ENCODE results near the gene PPARD. TPM values are rescaled to one million over a fixed set of nuclear protein-coding genes. Genes with fewer than 3 reads are reported as not detected.

PPARD gene
- total and polyA plus RNA-seq, 2 of the 13 experiments (the other 11 are each of a cell fraction or from before 2014, with no cell fraction given), result 6.1 to 13.3 TPM

- TF ChIP-seq, protein P1, sequence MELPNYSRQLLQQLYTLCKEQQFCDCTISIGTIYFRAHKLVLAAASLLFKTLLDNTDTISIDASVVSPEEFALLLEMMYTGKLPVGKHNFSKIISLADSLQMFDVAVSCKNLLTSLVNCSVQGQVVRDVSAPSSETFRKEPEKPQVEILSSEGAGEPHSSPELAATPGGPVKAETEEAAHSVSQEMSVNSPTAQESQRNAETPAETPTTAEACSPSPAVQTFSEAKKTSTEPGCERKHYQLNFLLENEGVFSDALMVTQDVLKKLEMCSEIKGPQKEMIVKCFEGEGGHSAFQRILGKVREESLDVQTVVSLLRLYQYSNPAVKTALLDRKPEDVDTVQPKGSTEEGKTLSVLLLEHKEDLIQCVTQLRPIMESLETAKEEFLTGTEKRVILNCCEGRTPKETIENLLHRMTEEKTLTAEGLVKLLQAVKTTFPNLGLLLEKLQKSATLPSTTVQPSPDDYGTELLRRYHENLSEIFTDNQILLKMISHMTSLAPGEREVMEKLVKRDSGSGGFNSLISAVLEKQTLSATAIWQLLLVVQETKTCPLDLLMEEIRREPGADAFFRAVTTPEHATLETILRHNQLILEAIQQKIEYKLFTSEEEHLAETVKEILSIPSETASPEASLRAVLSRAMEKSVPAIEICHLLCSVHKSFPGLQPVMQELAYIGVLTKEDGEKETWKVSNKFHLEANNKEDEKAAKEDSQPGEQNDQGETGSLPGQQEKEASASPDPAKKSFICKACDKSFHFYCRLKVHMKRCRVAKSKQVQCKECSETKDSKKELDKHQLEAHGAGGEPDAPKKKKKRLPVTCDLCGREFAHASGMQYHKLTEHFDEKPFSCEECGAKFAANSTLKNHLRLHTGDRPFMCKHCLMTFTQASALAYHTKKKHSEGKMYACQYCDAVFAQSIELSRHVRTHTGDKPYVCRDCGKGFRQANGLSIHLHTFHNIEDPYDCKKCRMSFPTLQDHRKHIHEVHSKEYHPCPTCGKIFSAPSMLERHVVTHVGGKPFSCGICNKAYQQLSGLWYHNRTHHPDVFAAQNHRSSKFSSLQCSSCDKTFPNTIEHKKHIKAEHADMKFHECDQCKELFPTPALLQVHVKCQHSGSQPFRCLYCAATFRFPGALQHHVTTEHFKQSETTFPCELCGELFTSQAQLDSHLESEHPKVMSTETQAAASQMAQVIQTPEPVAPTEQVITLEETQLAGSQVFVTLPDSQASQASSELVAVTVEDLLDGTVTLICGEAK (IDR thresholded peaks at IDR 0.05), result no peak
- TF ChIP-seq, protein P1 (CRISPR knock-in tag; IDR thresholded peaks at IDR 0.05), result peak; percentile 61; the same call in 1 of the 2 replicates
- TF ChIP-seq HMG20B (CRISPR knock-in tag; conservative IDR thresholded peaks at IDR 0.05) (no peak), ARID4A (CRISPR knock-in tag; IDR thresholded peaks at IDR 0.05; ENCODE audit: borderline replicate concordance) (peak; percentile 41; the same call in 1 of the 2 replicates), PRDM4 (CRISPR knock-in tag; IDR thresholded peaks at IDR 0.05; ENCODE audit: borderline replicate concordance) (no peak), CHD4 (IDR thresholded peaks at IDR 0.05; ENCODE audit: borderline replicate concordance, low read length) (no peak), ZNF768 (CRISPR knock-in tag; IDR thresholded peaks at IDR 0.05) (peak; percentile 71), TCF7L2 (IDR thresholded peaks at IDR 0.05; ENCODE audit: low read depth, low read length) (no peak), KLF12 (CRISPR knock-in tag; IDR thresholded peaks at IDR 0.05; ENCODE audit: borderline replicate concordance) (peak; percentile 53; the same call in 1 of the 2 replicates), ZMYM4 (CRISPR knock-in tag; IDR thresholded peaks at IDR 0.05) (peak; percentile 66), ZNF484 (CRISPR knock-in tag; IDR thresholded peaks at IDR 0.05; ENCODE audit: borderline replicate concordance, low read depth) (no peak)
Observed at GRCh38 chr6:35402136-35402855, 59.9 kb downstream of the PPARD start (continued).

Data from HepG2 (cell line).